K562 (cell line): Measurements from ENCODE around the gene RYR3. TPM values are rescaled to one million over a fixed set of nuclear protein-coding genes. Genes with fewer than 3 reads are reported as not detected.

Experiments used
- CHCHD3 ChIP-seq: fragments of 250-450 bp; sonication (Bioruptor Pico); IDR thresholded peaks from 2 replicates; pipeline ENCODE4 v2.1.2; 2022; ENCODE audit warnings: mild to moderate bottlenecking
- FOSL1 ChIP-seq: fragments of 200-800 bp; sonication (Bioruptor generic); conservative IDR thresholded peaks from 2 replicates; pipeline ENCODE4 v1.6.1; 2016; ENCODE audit warnings: missing genetic modification characterization, missing compliant biosample characterization
- GTF2E2 ChIP-seq: fragments of 200-800 bp; sonication (Bioruptor generic); IDR thresholded peaks from 2 replicates; pipeline ENCODE4 v1.6.1; 2016; ENCODE audit warnings: missing genetic modification characterization, missing compliant biosample characterization
- HNRNPL ChIP-seq: fragments of 200-400 bp; formaldehyde crosslinking; IDR thresholded peaks from 2 replicates; pipeline ENCODE4 v1.6.1; 2017; ENCODE audit warnings: low read depth, mild to moderate bottlenecking, low read length
- PTTG1 ChIP-seq: fragments of 450-650 bp; IDR thresholded peaks from 2 replicates; pipeline ENCODE4 v1.6.1; 2016; ENCODE audit warnings: low read depth, mild to moderate bottlenecking, missing genetic modification characterization, missing compliant biosample characterization
- TRIM24 ChIP-seq, 2 experiments: fragments of 450-650 bp; IDR thresholded peaks; 2 replicates each; pipeline ENCODE4 v1.6.1; 2016
- XRCC4 ChIP-seq: IDR thresholded peaks from one replicate; pipeline ENCODE4 v1.6.1; 2011; ENCODE audit not compliant: insufficient read depth, insufficient read length; ENCODE audit errors: extremely low read depth
- polyA plus RNA-seq, 8 experiments: library from polyadenylated mRNA; depleted of rRNA in 4 of 8; stranded (reverse) in 5 of 8; unstranded in 3 of 8; fragments of >200 nt; fragmentation: Nextera tagmentation in 2 of 8; fragmentation: Illumina TruSeq in 1 of 8; extraction: Ambion mirVana in 2 of 8; extraction: Trizol in 1 of 8; gene quantifications; 2 replicates each; pipeline versions ENCODE4 v1.2.1 to v1.2.3, GENCODE V29; 2011 to 2014; ENCODE audit warnings: inconsistent platforms in 1 of 8, missing spikeins in 1 of 8
- total RNA-seq, 7 experiments: library from RNA; depleted of rRNA in 6 of 7; stranded (reverse); fragments of >200 nt in 6 of 7; fragmentation: Illumina TruSeq in 2 of 7; extraction: Trizol in 2 of 7; gene quantifications; 2 replicates each; pipeline versions ENCODE4 v1.2.1 to v1.2.3, GENCODE V29; 2011 to 2021; ENCODE audit warnings: low replicate concordance in 1 of 7
- TF ChIP-seq, protein P1 (sequence below): fragments of 450-650 bp; IDR thresholded peaks from one replicate; pipeline ENCODE4 v1.6.1; 2018; ENCODE audit warnings: mild to moderate bottlenecking, moderate library complexity; ENCODE audit not compliant: partially characterized antibody
- TF ChIP-seq, protein P2 (sequence below), 2 experiments: fragments of 450-650 bp in 1 of 2; sonication (generic) in 1 of 2; formaldehyde crosslinking in 1 of 2; IDR thresholded peaks; 2 replicates each; pipeline versions ENCODE4 v1.7.1 to v1.9.0; 2016 to 2022; ENCODE audit warnings: inconsistent platforms in 1 of 2, mild to moderate bottlenecking in 1 of 2, missing genetic modification reagents in 1 of 2

Gene RYR3
- total and polyA plus RNA-seq, 9 of the 15 experiments (the other 6 are each of a cell fraction or from before 2014, with no cell fraction given): 0.04 TPM; not detected in 8

- TF ChIP-seq, protein P1, sequence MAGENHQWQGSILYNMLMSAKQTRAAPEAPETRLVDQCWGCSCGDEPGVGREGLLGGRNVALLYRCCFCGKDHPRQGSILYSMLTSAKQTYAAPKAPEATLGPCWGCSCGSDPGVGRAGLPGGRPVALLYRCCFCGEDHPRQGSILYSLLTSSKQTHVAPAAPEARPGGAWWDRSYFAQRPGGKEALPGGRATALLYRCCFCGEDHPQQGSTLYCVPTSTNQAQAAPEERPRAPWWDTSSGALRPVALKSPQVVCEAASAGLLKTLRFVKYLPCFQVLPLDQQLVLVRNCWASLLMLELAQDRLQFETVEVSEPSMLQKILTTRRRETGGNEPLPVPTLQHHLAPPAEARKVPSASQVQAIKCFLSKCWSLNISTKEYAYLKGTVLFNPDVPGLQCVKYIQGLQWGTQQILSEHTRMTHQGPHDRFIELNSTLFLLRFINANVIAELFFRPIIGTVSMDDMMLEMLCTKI: no peak
- TF ChIP-seq GTF2E2 (no peak), XRCC4 (no peak), FOSL1 (tag) (no peak), TRIM24 (IDR thresholded peaks at IDR 0.05) (no peak), PTTG1 (tag) (no peak), HNRNPL (no peak), CHCHD3 (no peak)
- TF ChIP-seq, protein P2, sequence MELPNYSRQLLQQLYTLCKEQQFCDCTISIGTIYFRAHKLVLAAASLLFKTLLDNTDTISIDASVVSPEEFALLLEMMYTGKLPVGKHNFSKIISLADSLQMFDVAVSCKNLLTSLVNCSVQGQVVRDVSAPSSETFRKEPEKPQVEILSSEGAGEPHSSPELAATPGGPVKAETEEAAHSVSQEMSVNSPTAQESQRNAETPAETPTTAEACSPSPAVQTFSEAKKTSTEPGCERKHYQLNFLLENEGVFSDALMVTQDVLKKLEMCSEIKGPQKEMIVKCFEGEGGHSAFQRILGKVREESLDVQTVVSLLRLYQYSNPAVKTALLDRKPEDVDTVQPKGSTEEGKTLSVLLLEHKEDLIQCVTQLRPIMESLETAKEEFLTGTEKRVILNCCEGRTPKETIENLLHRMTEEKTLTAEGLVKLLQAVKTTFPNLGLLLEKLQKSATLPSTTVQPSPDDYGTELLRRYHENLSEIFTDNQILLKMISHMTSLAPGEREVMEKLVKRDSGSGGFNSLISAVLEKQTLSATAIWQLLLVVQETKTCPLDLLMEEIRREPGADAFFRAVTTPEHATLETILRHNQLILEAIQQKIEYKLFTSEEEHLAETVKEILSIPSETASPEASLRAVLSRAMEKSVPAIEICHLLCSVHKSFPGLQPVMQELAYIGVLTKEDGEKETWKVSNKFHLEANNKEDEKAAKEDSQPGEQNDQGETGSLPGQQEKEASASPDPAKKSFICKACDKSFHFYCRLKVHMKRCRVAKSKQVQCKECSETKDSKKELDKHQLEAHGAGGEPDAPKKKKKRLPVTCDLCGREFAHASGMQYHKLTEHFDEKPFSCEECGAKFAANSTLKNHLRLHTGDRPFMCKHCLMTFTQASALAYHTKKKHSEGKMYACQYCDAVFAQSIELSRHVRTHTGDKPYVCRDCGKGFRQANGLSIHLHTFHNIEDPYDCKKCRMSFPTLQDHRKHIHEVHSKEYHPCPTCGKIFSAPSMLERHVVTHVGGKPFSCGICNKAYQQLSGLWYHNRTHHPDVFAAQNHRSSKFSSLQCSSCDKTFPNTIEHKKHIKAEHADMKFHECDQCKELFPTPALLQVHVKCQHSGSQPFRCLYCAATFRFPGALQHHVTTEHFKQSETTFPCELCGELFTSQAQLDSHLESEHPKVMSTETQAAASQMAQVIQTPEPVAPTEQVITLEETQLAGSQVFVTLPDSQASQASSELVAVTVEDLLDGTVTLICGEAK (IDR thresholded peaks at IDR 0.05): no peak
- TF ChIP-seq, protein P2 (CRISPR knock-in tag; IDR thresholded peaks at IDR 0.05): no peak
These were observed 420.0 kb downstream of the RYR3 start (continued) for GRCh38 chr15:33730815-33731214.
